Measurements from ENCODE around the gene TIGAR.

TIGAR gene

GRCh38 chr12:4296751-4297150 is 24.3 kb upstream of the TIGAR start:
- no CpG with 5 or more reads among the region's 6 CpGs for WGBS (ENCODE audit: extremely low coverage, insufficient coverage, low lambda C conversion rate)
- no peak overlapping the region for H2BK120ac ChIP-seq (ENCODE audit: low read depth, low read length)
- no peak for DNase-seq
- H3K4me2 ChIP-seq (ENCODE audit: low read length), result no peak overlapping the region
- H3K4me1 ChIP-seq (ENCODE audit: control insufficient read depth, low read depth, low read length), result no peaks in the 10 kb centered on the region
- H2BK5ac ChIP-seq (ENCODE audit: low read length), result no peak overlapping the region
- H4K5ac ChIP-seq (ENCODE audit: low read length), result no peak overlapping the region
- H2BK15ac ChIP-seq (replicated peaks; ENCODE audit: low read depth), result no peak overlapping the region
- peaks cover 23% of the 10 kb centered on the region for H3K79me2 ChIP-seq (ENCODE audit: control insufficient read depth, insufficient read depth, low read length)
- no peak overlapping the region for H3K4me3 ChIP-seq (ENCODE audit: low read length)
- H3K36me3 ChIP-seq (ENCODE audit: control insufficient read depth, insufficient read depth, low read length), result peaks cover 19% of the 10 kb centered on the region
- H3K27me3 ChIP-seq (ENCODE audit: insufficient read depth, low read length, poor library complexity), result no peaks in the 10 kb centered on the region
- H3K18ac ChIP-seq (ENCODE audit: low read length), result no peak overlapping the region
- H2AK5ac ChIP-seq (ENCODE audit: low read length), result no peak overlapping the region
- H3K27ac ChIP-seq (ENCODE audit: low read depth, low read length), result no peak overlapping the region
- H3K56ac ChIP-seq (ENCODE audit: low read length), result no peak overlapping the region
- no peak overlapping the region for H3K9ac ChIP-seq (ENCODE audit: low read length)
- no peak overlapping the region for H3K23ac ChIP-seq (ENCODE audit: low read length)
- no peak overlapping the region for H3K4ac ChIP-seq (ENCODE audit: low read depth, low read length)
- peaks cover 15% of the 10 kb centered on the region for H3K79me1 ChIP-seq (ENCODE audit: low read length)
- no peak overlapping the region for H4K8ac ChIP-seq (ENCODE audit: low read depth, low read length)

DNA sequence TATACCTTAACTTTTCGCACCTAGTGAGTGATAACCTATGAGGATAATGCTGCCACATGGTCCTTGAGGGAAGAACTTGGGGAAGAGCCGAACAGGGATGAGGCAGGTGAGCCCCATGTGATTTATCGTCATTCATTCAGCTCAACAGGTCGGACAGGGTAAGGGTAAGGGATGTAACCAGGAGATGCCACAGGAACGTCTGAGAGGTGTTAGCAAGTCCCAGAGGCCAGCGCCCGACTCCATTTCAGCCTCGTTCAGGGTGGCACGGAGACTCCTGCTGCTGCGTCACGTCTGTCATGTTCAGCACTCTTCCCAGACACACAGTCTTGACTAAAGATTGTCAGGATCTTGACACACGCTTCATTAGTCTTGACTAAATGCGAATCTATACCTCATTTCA is 23.4 kb upstream of the TIGAR start:
- Histone ChIP-seq H3K4me1 (ENCODE audit: control insufficient read depth, low read depth, low read length) (no peaks in the 10 kb centered on the region), H3K4me2 (ENCODE audit: low read length) (no peak overlapping the region), H4K8ac (ENCODE audit: low read depth, low read length) (no peak overlapping the region), H3K27me3 (ENCODE audit: insufficient read depth, low read length, poor library complexity) (no peaks in the 10 kb centered on the region), H2AK5ac (ENCODE audit: low read length) (no peak overlapping the region), H3K56ac (ENCODE audit: low read length) (no peak overlapping the region), H3K79me1 (ENCODE audit: low read length) (peaks cover 15% of the 10 kb centered on the region), H3K36me3 (ENCODE audit: control insufficient read depth, insufficient read depth, low read length) (peaks cover 23% of the 10 kb centered on the region), H3K4me3 (ENCODE audit: low read length) (no peak overlapping the region), H3K9ac (ENCODE audit: low read length) (no peak overlapping the region), H3K4ac (ENCODE audit: low read depth, low read length) (no peak overlapping the region), H3K27ac (ENCODE audit: low read depth, low read length) (no peak overlapping the region), H3K18ac (ENCODE audit: low read length) (no peak overlapping the region), H2BK15ac (replicated peaks; ENCODE audit: low read depth) (no peak overlapping the region), H3K79me2 (ENCODE audit: control insufficient read depth, insufficient read depth, low read length) (peaks cover 18% of the 10 kb centered on the region), H2BK5ac (ENCODE audit: low read length) (no peak overlapping the region), H2BK120ac (ENCODE audit: low read depth, low read length) (no peak overlapping the region), H4K5ac (ENCODE audit: low read length) (no peak overlapping the region), H3K23ac (ENCODE audit: low read length) (no peak overlapping the region)
- WGBS (ENCODE audit: extremely low coverage, insufficient coverage, low lambda C conversion rate), result no CpG with 5 or more reads among the region's 13 CpGs
- DNase-seq, result no peak

DNA sequence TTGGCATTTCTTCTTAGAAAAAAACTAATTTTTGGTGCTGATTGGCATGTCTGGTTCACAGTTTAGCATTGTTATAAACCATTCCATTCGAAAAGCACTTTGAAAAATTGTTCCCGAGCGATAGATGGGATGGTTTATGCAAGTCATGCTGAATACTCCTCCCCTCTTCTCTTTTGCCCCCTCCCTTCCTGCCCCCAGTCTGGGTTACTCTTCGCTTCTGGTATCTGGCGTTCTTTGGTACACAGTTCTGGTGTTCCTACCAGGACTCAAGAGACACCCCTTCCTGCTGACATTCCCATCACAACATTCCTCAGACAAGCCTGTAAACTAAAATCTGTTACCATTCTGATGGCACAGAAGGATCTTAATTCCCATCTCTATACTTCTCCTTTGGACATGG is 20.1 kb upstream of the TIGAR start:
- WGBS (ENCODE audit: extremely low coverage, insufficient coverage, low lambda C conversion rate), result no CpG with 5 or more reads among the region's 5 CpGs
- no peak overlapping the region for H2BK5ac ChIP-seq (ENCODE audit: low read length)
- H2AK5ac ChIP-seq (ENCODE audit: low read length), result no peak overlapping the region
- no peak overlapping the region for H4K8ac ChIP-seq (ENCODE audit: low read depth, low read length)
- peaks cover 5% of the 10 kb centered on the region for H3K79me2 ChIP-seq (ENCODE audit: control insufficient read depth, insufficient read depth, low read length)
- H3K18ac ChIP-seq (ENCODE audit: low read length), result no peak overlapping the region
- no peak overlapping the region for H3K9ac ChIP-seq (ENCODE audit: low read length)
- no peak overlapping the region for H3K4me3 ChIP-seq (ENCODE audit: low read length)
- peaks cover 8% of the 10 kb centered on the region for H3K79me1 ChIP-seq (ENCODE audit: low read length)
- no peaks in the 10 kb centered on the region for H3K27me3 ChIP-seq (ENCODE audit: insufficient read depth, low read length, poor library complexity)
- H4K5ac ChIP-seq (ENCODE audit: low read length), result no peak overlapping the region
- H3K36me3 ChIP-seq (ENCODE audit: control insufficient read depth, insufficient read depth, low read length), result peaks cover 19% of the 10 kb centered on the region
- DNase-seq, result no peak
- H2BK15ac ChIP-seq (replicated peaks; ENCODE audit: low read depth), result no peak overlapping the region
- no peak overlapping the region for H3K23ac ChIP-seq (ENCODE audit: low read length)
- no peak overlapping the region for H3K56ac ChIP-seq (ENCODE audit: low read length)
- no peaks in the 10 kb centered on the region for H3K4me1 ChIP-seq (ENCODE audit: control insufficient read depth, low read depth, low read length)
- no peak overlapping the region for H2BK120ac ChIP-seq (ENCODE audit: low read depth, low read length)
- H3K4ac ChIP-seq (ENCODE audit: low read depth, low read length), result no peak overlapping the region
- no peak overlapping the region for H3K4me2 ChIP-seq (ENCODE audit: low read length)
- H3K27ac ChIP-seq (ENCODE audit: low read depth, low read length), result no peak overlapping the region

GRCh38 chr12:4301932-4302501 is 19.0 kb upstream of the TIGAR start:
- Histone ChIP-seq H3K4ac (ENCODE audit: low read depth, low read length) (no peak overlapping the region), H3K79me1 (ENCODE audit: low read length) (peaks cover 6% of the 10 kb centered on the region), H3K18ac (ENCODE audit: low read length) (no peak overlapping the region), H3K27ac (ENCODE audit: low read depth, low read length) (no peak overlapping the region), H3K4me1 (ENCODE audit: control insufficient read depth, low read depth, low read length) (no peaks in the 10 kb centered on the region), H3K23ac (ENCODE audit: low read length) (no peak overlapping the region), H3K36me3 (ENCODE audit: control insufficient read depth, insufficient read depth, low read length) (peaks cover 14% of the 10 kb centered on the region), H3K56ac (ENCODE audit: low read length) (no peak overlapping the region), H2BK15ac (replicated peaks; ENCODE audit: low read depth) (no peak overlapping the region), H3K79me2 (ENCODE audit: control insufficient read depth, insufficient read depth, low read length) (peaks cover 2% of the 10 kb centered on the region), H2AK5ac (ENCODE audit: low read length) (no peak overlapping the region), H3K27me3 (ENCODE audit: insufficient read depth, low read length, poor library complexity) (no peaks in the 10 kb centered on the region), H4K5ac (ENCODE audit: low read length) (no peak overlapping the region), H4K8ac (ENCODE audit: low read depth, low read length) (no peak overlapping the region), H2BK5ac (ENCODE audit: low read length) (no peak overlapping the region), H3K9ac (ENCODE audit: low read length) (no peak overlapping the region), H2BK120ac (ENCODE audit: low read depth, low read length) (no peak overlapping the region), H3K4me2 (ENCODE audit: low read length) (no peak overlapping the region), H3K4me3 (ENCODE audit: low read length) (no peak overlapping the region)
- WGBS (ENCODE audit: extremely low coverage, insufficient coverage, low lambda C conversion rate), result no CpG with 5 or more reads among the region's 11 CpGs
- DNase-seq, result no peak

- H4K8ac ChIP-seq (ENCODE audit: low read depth, low read length), result no peak overlapping the region
- H3K4me1 ChIP-seq (ENCODE audit: control insufficient read depth, low read depth, low read length), result no peaks in the 10 kb centered on the region
- no CpG with 5 or more reads among the region's 8 CpGs for WGBS (ENCODE audit: extremely low coverage, insufficient coverage, low lambda C conversion rate)
- H2BK5ac ChIP-seq (ENCODE audit: low read length), result no peak overlapping the region
- H3K18ac ChIP-seq (ENCODE audit: low read length), result no peak overlapping the region
- no peak overlapping the region for H3K9ac ChIP-seq (ENCODE audit: low read length)
- no peak overlapping the region for H2BK120ac ChIP-seq (ENCODE audit: low read depth, low read length)
- H3K23ac ChIP-seq (ENCODE audit: low read length), result no peak overlapping the region
- H3K27me3 ChIP-seq (ENCODE audit: insufficient read depth, low read length, poor library complexity), result no peaks in the 10 kb centered on the region
- H2AK5ac ChIP-seq (ENCODE audit: low read length), result no peak overlapping the region
- H3K79me2 ChIP-seq (ENCODE audit: control insufficient read depth, insufficient read depth, low read length), result no peaks in the 10 kb centered on the region
- H3K79me1 ChIP-seq (ENCODE audit: low read length), result peaks cover 5% of the 10 kb centered on the region
- peaks cover 14% of the 10 kb centered on the region for H3K36me3 ChIP-seq (ENCODE audit: control insufficient read depth, insufficient read depth, low read length)
- no peak for DNase-seq
- no peak overlapping the region for H2BK15ac ChIP-seq (replicated peaks; ENCODE audit: low read depth)
- no peak overlapping the region for H3K56ac ChIP-seq (ENCODE audit: low read length)
- peak overlapping the region; percentile 49 for H3K27ac ChIP-seq (ENCODE audit: low read depth, low read length)
- H4K5ac ChIP-seq (ENCODE audit: low read length), result no peak overlapping the region
- H3K4me3 ChIP-seq (ENCODE audit: low read length), result no peak overlapping the region
- H3K4me2 ChIP-seq (ENCODE audit: low read length), result no peak overlapping the region
- no peak overlapping the region for H3K4ac ChIP-seq (ENCODE audit: low read depth, low read length)
These were observed 18.1 kb upstream of the TIGAR start for GRCh38 chr12:4302881-4303280.

GRCh38 chr12:4303750-4304149 is 17.3 kb upstream of the TIGAR start:
- Histone ChIP-seq H3K79me1 (ENCODE audit: low read length) (peaks cover 5% of the 10 kb centered on the region), H3K56ac (ENCODE audit: low read length) (no peak overlapping the region), H3K23ac (ENCODE audit: low read length) (no peak overlapping the region), H4K5ac (ENCODE audit: low read length) (no peak overlapping the region), H3K4ac (ENCODE audit: low read depth, low read length) (no peak overlapping the region), H3K9ac (ENCODE audit: low read length) (no peak overlapping the region), H3K27ac (ENCODE audit: low read depth, low read length) (peak overlapping the region; percentile 22), H2AK5ac (ENCODE audit: low read length) (no peak overlapping the region), H3K27me3 (ENCODE audit: insufficient read depth, low read length, poor library complexity) (no peaks in the 10 kb centered on the region), H2BK120ac (ENCODE audit: low read depth, low read length) (no peak overlapping the region), H3K4me3 (ENCODE audit: low read length) (no peak overlapping the region), H3K79me2 (ENCODE audit: control insufficient read depth, insufficient read depth, low read length) (no peaks in the 10 kb centered on the region), H3K36me3 (ENCODE audit: control insufficient read depth, insufficient read depth, low read length) (peaks cover 14% of the 10 kb centered on the region), H2BK5ac (ENCODE audit: low read length) (no peak overlapping the region), H4K8ac (ENCODE audit: low read depth, low read length) (no peak overlapping the region), H3K4me2 (ENCODE audit: low read length) (no peak overlapping the region), H3K18ac (ENCODE audit: low read length) (no peak overlapping the region), H3K4me1 (ENCODE audit: control insufficient read depth, low read depth, low read length) (peaks cover 3% of the 10 kb centered on the region), H2BK15ac (replicated peaks; ENCODE audit: low read depth) (no peak overlapping the region)
- no CpG with 5 or more reads among the region's 3 CpGs for WGBS (ENCODE audit: extremely low coverage, insufficient coverage, low lambda C conversion rate)
- peak; percentile 83 for DNase-seq

Data from mesendoderm (in vitro differentiated cells).